HTR-8/SVneo (cell line): Measurements from ENCODE around the gene CACNG4.

ENCODE experiments used
- DNase-seq: peaks from one replicate; pipeline ENCODE4 v3.0.0; 2011; ENCODE audit warnings: low spot score, mixed read lengths; ENCODE audit not compliant: insufficient read length
- FAIRE-seq: peaks from 2 replicates; lab custom pipeline; 2011; peaks lifted over from hg19 to GRCh38; lab: Jason Lieb, UNC

CACNG4 gene

GRCh38 chr17:66942451-66943264 is 21.8 kb upstream of the CACNG4 start:
- DNase-seq (no peak), FAIRE-seq (peak; percentile 59)

- DNase-seq (no peak), FAIRE-seq (peak; percentile 20)
Measured at GRCh38 chr17:66943484-66943883, 21.0 kb upstream of the CACNG4 start.

- FAIRE-seq (peak; percentile 85), DNase-seq (no peak)
Measured at GRCh38 chr17:66944351-66945146, 20.0 kb upstream of the CACNG4 start.

GRCh38 chr17:66945147-66945835 is 19.2 kb upstream of the CACNG4 start:
- peak; percentile 64 for DNase-seq
- FAIRE-seq: peak; percentile 49

- no peak for FAIRE-seq
Measured at GRCh38 chr17:66946251-66946650, 18.3 kb upstream of the CACNG4 start.

GRCh38 chr17:66947311-66947710 is 17.2 kb upstream of the CACNG4 start:
- no peak for DNase-seq
- no peak for FAIRE-seq

More at GRCh38 chr17:66946251-66946650, 18.3 kb upstream of the CACNG4 start:
- DNase-seq: no peak

GRCh38 chr17:66948061-66948750 is 16.3 kb upstream of the CACNG4 start:
- FAIRE-seq (peak; percentile 9), DNase-seq (no peak)

GRCh38 chr17:66949501-66949900 is 15.0 kb upstream of the CACNG4 start:
- DNase-seq (no peak), FAIRE-seq (peak; percentile 71)

GRCh38 chr17:66950325-66950724 is 14.2 kb upstream of the CACNG4 start:
- DNase-seq: no peak
- no peak for FAIRE-seq

GRCh38 chr17:66950886-66951604 is 13.5 kb upstream of the CACNG4 start:
- DNase-seq (no peak), FAIRE-seq (peak; percentile 94)

GRCh38 chr17:66951605-66951953 is 12.9 kb upstream of the CACNG4 start:
- FAIRE-seq (no peak), DNase-seq (no peak)

- DNase-seq: peak; percentile 96
- peak; percentile 100 for FAIRE-seq
Measured at GRCh38 chr17:66952031-66952524, 12.4 kb upstream of the CACNG4 start.

GRCh38 chr17:66952681-66953629 is 11.6 kb upstream of the CACNG4 start:
- DNase-seq (no peak), FAIRE-seq (peak; percentile 77)

- DNase-seq (no peak), FAIRE-seq (no peak)
Measured at GRCh38 chr17:66953630-66954020, 10.9 kb upstream of the CACNG4 start.

GRCh38 chr17:66954632-66955031 is 9.9 kb upstream of the CACNG4 start:
- peak; percentile 76 for FAIRE-seq
- no peak for DNase-seq

GRCh38 chr17:66955821-66956220 is 8.7 kb upstream of the CACNG4 start:
- DNase-seq: no peak
- FAIRE-seq: peak; percentile 46

GRCh38 chr17:66956941-66957340 is 7.6 kb upstream of the CACNG4 start:
- FAIRE-seq (no peak), DNase-seq (no peak)

- DNase-seq (no peak), FAIRE-seq (no peak)
Measured at GRCh38 chr17:66957343-66957742, 7.2 kb upstream of the CACNG4 start.
